HCT116 (cell line): ENCODE data around the gene PRSS57. TPM values are rescaled to one million over a fixed set of nuclear protein-coding genes. Genes with fewer than 3 reads are reported as not detected.

Experiments
- ATAC-seq: fragments of 200-7000 bp; cut with Tn5 transposase; 2 replicates; pipeline ENCODE4 v1.9.1; 2020; ENCODE audit warnings: mild to moderate bottlenecking, moderate library complexity
- BruUV-seq: library from RNA; stranded (reverse); fragments of 400-500 nt; replicated peaks from 2 replicates; lab custom pipeline; 2021; lab: Mats Ljungman, UMichigan
- CTCF ChIA-PET: fragments of 300-600 bp; sonication (Branson Sonifier 250); formaldehyde crosslinking; loops from one replicate; lab custom pipeline; 2021; ENCODE audit warnings: antibody characterized with exemption; lab: Charles Lee
- POLR2A ChIA-PET: fragments of 300-600, 350-600 bp; sonication (Branson Sonifier 250); formaldehyde crosslinking; loops from one replicate; lab custom pipeline; 2021; ENCODE audit warnings: antibody characterized with exemption; lab: Charles Lee
- RAD21 ChIA-PET, 2 experiments: fragments of 300-600 bp; sonication (Branson Sonifier 250); formaldehyde crosslinking; loops; one replicate each; lab custom pipeline; 2023; ENCODE audit warnings: low total read pairs in 2 of 2; ENCODE audit not compliant: uncharacterized antibody in 2 of 2, unreplicated experiment in 2 of 2, low non-redundant PET in 1 of 2; lab: Charles Lee
- DNase-seq: peaks from one replicate; pipeline ENCODE4 v3.0.0-alpha.2; 2010; ENCODE audit warnings: low read depth, low spot score
- H2AFZ ChIP-seq: fragments of 200-600 bp; shearing (Covaris generic), sonication (generic); 2 replicates; pipeline ENCODE4 v1.6.1; 2017; ENCODE audit warnings: low read depth, mixed run types, mixed read lengths, antibody characterized with exemption, low read length; ENCODE audit not compliant: poor library complexity, severe bottlenecking
- H3K27ac ChIP-seq: 2 replicates; pipeline ENCODE4 v1.5.1; 2012; ENCODE audit warnings: low read depth, low read length
- H3K27me3 ChIP-seq: fragments of 200-600 bp; sonication (generic); 2 replicates; pipeline ENCODE4 v1.6.1; 2016; ENCODE audit warnings: mixed run types, low read length, mixed read lengths; ENCODE audit not compliant: insufficient read depth
- H3K36me3 ChIP-seq, 2 experiments: fragments of 200-500 bp in 1 of 2; fragments of 200-600 bp in 1 of 2; sonication (Bioruptor generic) in 1 of 2; sonication (generic) in 1 of 2; 2 replicates each; pipeline versions ENCODE4 v1.5.1 to v1.6.1; 2014 to 2016; ENCODE audit warnings: low read length in 2 of 2, inconsistent platforms in 1 of 2, mixed read lengths in 1 of 2, mixed run types in 1 of 2; ENCODE audit not compliant: insufficient read depth in 2 of 2, control insufficient read depth in 1 of 2
- H3K4me1 ChIP-seq, 2 experiments: fragments of 200-600 bp in 1 of 2; sonication (generic) in 1 of 2; 2 replicates each; pipeline versions ENCODE4 v1.5.1 to v1.6.1; 2012 to 2017; ENCODE audit warnings: low read length in 2 of 2, inconsistent platforms in 1 of 2, mild to moderate bottlenecking in 1 of 2, mixed read lengths in 1 of 2, mixed run types in 1 of 2, moderate library complexity in 1 of 2; ENCODE audit not compliant: insufficient read depth in 2 of 2, control insufficient read depth in 1 of 2
- H3K4me2 ChIP-seq: fragments of 200-600 bp; sonication (generic); 2 replicates; pipeline ENCODE4 v1.6.1; 2017; ENCODE audit warnings: mixed run types, low read length, mixed read lengths
- H3K4me3 ChIP-seq, 2 experiments: fragments of 200-600 bp in 1 of 2; sonication (generic) in 1 of 2; replicated peaks in 1 of 2; 2 replicates each; pipeline ENCODE4 v1.5.1; 2011 to 2016; ENCODE audit warnings: low read length in 2 of 2, control low read depth in 1 of 2, low read depth in 1 of 2, mild to moderate bottlenecking in 1 of 2, mixed read lengths in 1 of 2, mixed run types in 1 of 2
- H3K79me2 ChIP-seq: fragments of 200-600 bp; sonication (generic); 2 replicates; pipeline ENCODE4 v1.6.1; 2017; ENCODE audit warnings: mild to moderate bottlenecking, mixed run types, low read length, moderate library complexity, mixed read lengths; ENCODE audit not compliant: insufficient read depth
- H3K9ac ChIP-seq: fragments of 200-600 bp; sonication (generic); 2 replicates; pipeline ENCODE4 v1.6.1; 2016; ENCODE audit warnings: low read length, mixed read lengths
- H3K9me2 ChIP-seq: fragments of 200-600 bp; sonication (generic), shearing (Covaris generic); 2 replicates; pipeline ENCODE4 v1.6.1; 2017; ENCODE audit warnings: mixed run types, mild to moderate bottlenecking, moderate library complexity; ENCODE audit not compliant: insufficient read depth
- H3K9me3 ChIP-seq, 2 experiments: fragments of 200-500 bp in 1 of 2; fragments of 200-600 bp in 1 of 2; sonication (Bioruptor generic) in 1 of 2; sonication (generic) in 1 of 2; 2 replicates each; pipeline ENCODE4 v1.6.1; 2014 to 2017; ENCODE audit warnings: low read length in 2 of 2, mixed read lengths in 2 of 2, inconsistent platforms in 1 of 2, low read depth in 1 of 2, mild to moderate bottlenecking in 1 of 2, mixed run types in 1 of 2, moderate library complexity in 1 of 2; ENCODE audit not compliant: control insufficient read depth in 1 of 2, insufficient read depth in 1 of 2
- H4K20me1 ChIP-seq: fragments of 200-600 bp; sonication (generic), shearing (Covaris generic); 2 replicates; pipeline ENCODE4 v1.6.1; 2017; ENCODE audit warnings: mixed run types, mild to moderate bottlenecking, moderate library complexity; ENCODE audit not compliant: insufficient read depth
- CEBPB ChIP-seq: IDR thresholded peaks from 2 replicates; pipeline ENCODE4 v1.6.1; 2012; ENCODE audit warnings: low read depth
- ELF1 ChIP-seq: IDR thresholded peaks from 2 replicates; pipeline ENCODE4 v1.6.1; 2012; ENCODE audit warnings: low read depth, borderline replicate concordance
- EZH2phosphoT487 ChIP-seq: fragments of 200-600 bp; IDR thresholded peaks from 2 replicates; pipeline ENCODE4 v1.6.1; 2018; ENCODE audit warnings: antibody characterized with exemption, borderline replicate concordance
- JUND ChIP-seq: IDR thresholded peaks from 2 replicates; pipeline ENCODE4 v1.6.1; 2012
- POLR2A ChIP-seq: IDR thresholded peaks from 2 replicates; pipeline ENCODE4 v1.7.0; 2011; ENCODE audit warnings: borderline replicate concordance; ENCODE audit not compliant: insufficient read depth, insufficient read length; ENCODE audit errors: extremely low read depth
- POLR2AphosphoS5 ChIP-seq: IDR thresholded peaks from 2 replicates; pipeline ENCODE4 v1.6.1; 2011; ENCODE audit warnings: mild to moderate bottlenecking, low read depth, low read length, moderate library complexity
- SIN3A ChIP-seq: IDR thresholded peaks from 2 replicates; pipeline ENCODE4 v1.6.1; 2012; ENCODE audit warnings: low read depth
- SP1 ChIP-seq: IDR thresholded peaks from 2 replicates; pipeline ENCODE4 v1.6.1; 2012; ENCODE audit warnings: low read depth
- TCF7L2 ChIP-seq: IDR thresholded peaks from 2 replicates; pipeline ENCODE4 v1.7.0; 2011; ENCODE audit warnings: borderline replicate concordance, inconsistent platforms; ENCODE audit not compliant: insufficient read depth, insufficient read length; ENCODE audit errors: extremely low read depth
- intact Hi-C: fragments of 100-400 bp; cut with micrococcal nuclease; formaldehyde crosslinking; loops from 2 replicates; pipeline ENCODE4 v1.10.0; 2022
- total RNA-seq: library from RNA; stranded (reverse); gene quantifications from one replicate; pipeline ENCODE4 v1.2.1, GENCODE V29; 2021; ENCODE audit not compliant: unreplicated experiment
- TF ChIP-seq, protein P1 (sequence below): IDR thresholded peaks from 2 replicates; pipeline ENCODE4 v1.6.1; 2012; ENCODE audit warnings: low read depth

The PRSS57 gene
- total RNA-seq, 1 experiment from 2014 or later: not detected

DNA sequence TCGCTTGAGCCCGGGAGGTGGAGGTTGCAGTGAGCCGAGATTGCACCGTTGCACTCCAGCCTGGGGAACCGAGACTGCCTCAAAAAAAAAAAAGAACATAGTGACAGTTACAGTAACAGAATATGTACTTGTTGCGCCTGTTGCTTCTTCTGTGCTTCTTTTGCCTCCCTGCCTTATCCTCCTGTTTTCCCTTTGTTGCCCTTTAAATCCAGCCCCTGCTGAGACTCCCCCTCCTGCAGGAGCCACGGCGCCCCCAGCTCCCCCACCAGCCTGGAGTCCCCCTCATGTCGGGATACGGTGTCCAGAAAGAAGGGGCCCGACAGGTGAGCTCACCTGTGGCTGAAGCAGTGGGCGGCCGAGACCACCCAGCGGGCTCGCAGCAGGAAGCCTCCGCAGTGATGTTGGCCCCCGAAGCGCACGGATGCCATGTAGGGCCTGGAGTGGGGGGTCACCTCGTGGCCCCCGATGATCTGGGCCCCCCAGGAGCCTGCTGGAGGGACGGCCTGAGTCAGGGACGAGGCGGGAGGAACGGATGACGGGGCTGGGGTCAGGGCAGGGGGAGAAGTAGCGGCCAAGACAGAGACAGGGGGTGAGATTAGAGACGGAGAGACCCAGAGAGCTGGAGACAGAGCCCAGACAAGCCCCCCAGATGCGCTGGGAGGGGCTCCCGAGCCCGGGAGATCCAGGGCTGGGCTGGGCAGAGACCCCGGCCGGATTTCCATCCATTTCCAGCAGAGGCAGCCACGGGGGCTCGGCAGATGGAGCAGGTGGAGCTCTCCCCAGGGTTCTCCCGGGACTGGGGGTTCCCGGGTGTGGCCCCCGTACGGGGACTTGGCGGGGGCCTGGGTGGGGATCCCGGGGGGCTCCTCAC lies 536 bp downstream of the PRSS57 start:
- Histone ChIP-seq H3K4me3 (no peak overlapping the region), H3K27me3 (no peaks in the 10 kb centered on the region), H3K27ac (no peak overlapping the region), H3K4me1 (no peaks in the 10 kb centered on the region), H4K20me1 (no peaks in the 10 kb centered on the region), H3K79me2 (no peaks in the 10 kb centered on the region), H3K4me2 (no peak overlapping the region), H3K9me3 (no peaks in the 10 kb centered on the region), H3K9me2 (no peaks in the 10 kb centered on the region), H3K36me3 (no peaks in the 10 kb centered on the region), H2AFZ (no peak overlapping the region), H3K9ac (no peak overlapping the region)
- DNase-seq: no peak
- TF ChIP-seq SP1 (no peak), TCF7L2 (no peak), ELF1 (no peak), EZH2phosphoT487 (no peak), JUND (no peak), CEBPB (no peak), POLR2A (no peak), POLR2AphosphoS5 (no peak), SIN3A (no peak)
- TF ChIP-seq, protein P1, sequence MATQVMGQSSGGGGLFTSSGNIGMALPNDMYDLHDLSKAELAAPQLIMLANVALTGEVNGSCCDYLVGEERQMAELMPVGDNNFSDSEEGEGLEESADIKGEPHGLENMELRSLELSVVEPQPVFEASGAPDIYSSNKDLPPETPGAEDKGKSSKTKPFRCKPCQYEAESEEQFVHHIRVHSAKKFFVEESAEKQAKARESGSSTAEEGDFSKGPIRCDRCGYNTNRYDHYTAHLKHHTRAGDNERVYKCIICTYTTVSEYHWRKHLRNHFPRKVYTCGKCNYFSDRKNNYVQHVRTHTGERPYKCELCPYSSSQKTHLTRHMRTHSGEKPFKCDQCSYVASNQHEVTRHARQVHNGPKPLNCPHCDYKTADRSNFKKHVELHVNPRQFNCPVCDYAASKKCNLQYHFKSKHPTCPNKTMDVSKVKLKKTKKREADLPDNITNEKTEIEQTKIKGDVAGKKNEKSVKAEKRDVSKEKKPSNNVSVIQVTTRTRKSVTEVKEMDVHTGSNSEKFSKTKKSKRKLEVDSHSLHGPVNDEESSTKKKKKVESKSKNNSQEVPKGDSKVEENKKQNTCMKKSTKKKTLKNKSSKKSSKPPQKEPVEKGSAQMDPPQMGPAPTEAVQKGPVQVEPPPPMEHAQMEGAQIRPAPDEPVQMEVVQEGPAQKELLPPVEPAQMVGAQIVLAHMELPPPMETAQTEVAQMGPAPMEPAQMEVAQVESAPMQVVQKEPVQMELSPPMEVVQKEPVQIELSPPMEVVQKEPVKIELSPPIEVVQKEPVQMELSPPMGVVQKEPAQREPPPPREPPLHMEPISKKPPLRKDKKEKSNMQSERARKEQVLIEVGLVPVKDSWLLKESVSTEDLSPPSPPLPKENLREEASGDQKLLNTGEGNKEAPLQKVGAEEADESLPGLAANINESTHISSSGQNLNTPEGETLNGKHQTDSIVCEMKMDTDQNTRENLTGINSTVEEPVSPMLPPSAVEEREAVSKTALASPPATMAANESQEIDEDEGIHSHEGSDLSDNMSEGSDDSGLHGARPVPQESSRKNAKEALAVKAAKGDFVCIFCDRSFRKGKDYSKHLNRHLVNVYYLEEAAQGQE: no peak
- ChIA-PET POLR2A (no interaction called here), CTCF (no interaction called here), RAD21 (no interaction called here)
- no TSS peak for BruUV-seq
- intact Hi-C loops: no loop called here
- ATAC-seq: no peak
